GM18502 (cell line): ENCODE data around the gene RFTN1.

Experiments
- ATAC-seq: cut with Tn5 transposase; IDR thresholded peaks from one replicate; pipeline ENCODE4 v1.9.1; 2021; ENCODE audit warnings: mild to moderate bottlenecking; ENCODE audit not compliant: unreplicated experiment, poor library complexity

The RFTN1 gene

GRCh38 chr3:16369276-16369675, 144.2 kb downstream of the RFTN1 start:
- ATAC-seq: no peak

GRCh38 chr3:16366581-16366980, 146.9 kb downstream of the RFTN1 start:
- no peak for ATAC-seq

GRCh38 chr3:16365491-16366128, 147.9 kb downstream of the RFTN1 start:
- no peak for ATAC-seq

- ATAC-seq: no peak
Measured at GRCh38 chr3:16364963-16365362, 148.5 kb downstream of the RFTN1 start.

GRCh38 chr3:16364323-16364722, 149.2 kb downstream of the RFTN1 start:
- ATAC-seq: no peak

- no peak for ATAC-seq
Measured at GRCh38 chr3:16363636-16364035, 149.9 kb downstream of the RFTN1 start.

- ATAC-seq: no peak
Measured at GRCh38 chr3:16362770-16363169, 150.7 kb downstream of the RFTN1 start.

- no peak for ATAC-seq
Measured at GRCh38 chr3:16361087-16361486, 152.4 kb downstream of the RFTN1 start.

GRCh38 chr3:16359331-16359730, 154.2 kb downstream of the RFTN1 start:
- ATAC-seq: no peak

- ATAC-seq: no peak
Measured at GRCh38 chr3:16358336-16358735, 155.2 kb downstream of the RFTN1 start.

- no peak for ATAC-seq
Measured at GRCh38 chr3:16357186-16358121, 156.0 kb downstream of the RFTN1 start.

- no peak for ATAC-seq
Measured at GRCh38 chr3:16355828-16356227, 157.7 kb downstream of the RFTN1 start.

GRCh38 chr3:16354291-16354690, 159.2 kb downstream of the RFTN1 start:
- no peak for ATAC-seq

- no peak for ATAC-seq
Measured at GRCh38 chr3:16352428-16352827, 161.1 kb downstream of the RFTN1 start.

GRCh38 chr3:16350597-16351318, 162.7 kb downstream of the RFTN1 start:
- no peak for ATAC-seq

- no peak for ATAC-seq
Measured at GRCh38 chr3:16349986-16350596, 163.4 kb downstream of the RFTN1 start.

GRCh38 chr3:16347548-16347947, 166.0 kb downstream of the RFTN1 start:
- ATAC-seq: no peak

GRCh38 chr3:16346413-16347081, 167.0 kb downstream of the RFTN1 start:
- no peak for ATAC-seq

GRCh38 chr3:16343101-16343500, 170.4 kb downstream of the RFTN1 start:
- no peak for ATAC-seq

GRCh38 chr3:16338999-16339398, 174.5 kb downstream of the RFTN1 start:
- no peak for ATAC-seq
